B cell (primary cell): ENCODE measurements around the gene DNAJC1.
"Not testable (repeated sequence)": the region's sequence is repeated elsewhere in the genome, so short reads cannot be mapped to it uniquely, and the experiment has no call there.

Experiments used
- EZH2 ChIP-seq: IDR thresholded peaks from 2 replicates; pipeline ENCODE4 v1.6.1; 2012; ENCODE audit warnings: borderline replicate concordance, low read depth, mild to moderate bottlenecking, moderate library complexity, low read length; ENCODE audit not compliant: insufficient read depth, poor library complexity, severe bottlenecking
- TF ChIP-seq, protein P1 (sequence below): fragments of 200-600 bp; IDR thresholded peaks from one replicate; pipeline ENCODE4 v1.8.0; 2022; ENCODE audit warnings: antibody characterized with exemption, mild to moderate bottlenecking

- TF ChIP-seq, protein P1, sequence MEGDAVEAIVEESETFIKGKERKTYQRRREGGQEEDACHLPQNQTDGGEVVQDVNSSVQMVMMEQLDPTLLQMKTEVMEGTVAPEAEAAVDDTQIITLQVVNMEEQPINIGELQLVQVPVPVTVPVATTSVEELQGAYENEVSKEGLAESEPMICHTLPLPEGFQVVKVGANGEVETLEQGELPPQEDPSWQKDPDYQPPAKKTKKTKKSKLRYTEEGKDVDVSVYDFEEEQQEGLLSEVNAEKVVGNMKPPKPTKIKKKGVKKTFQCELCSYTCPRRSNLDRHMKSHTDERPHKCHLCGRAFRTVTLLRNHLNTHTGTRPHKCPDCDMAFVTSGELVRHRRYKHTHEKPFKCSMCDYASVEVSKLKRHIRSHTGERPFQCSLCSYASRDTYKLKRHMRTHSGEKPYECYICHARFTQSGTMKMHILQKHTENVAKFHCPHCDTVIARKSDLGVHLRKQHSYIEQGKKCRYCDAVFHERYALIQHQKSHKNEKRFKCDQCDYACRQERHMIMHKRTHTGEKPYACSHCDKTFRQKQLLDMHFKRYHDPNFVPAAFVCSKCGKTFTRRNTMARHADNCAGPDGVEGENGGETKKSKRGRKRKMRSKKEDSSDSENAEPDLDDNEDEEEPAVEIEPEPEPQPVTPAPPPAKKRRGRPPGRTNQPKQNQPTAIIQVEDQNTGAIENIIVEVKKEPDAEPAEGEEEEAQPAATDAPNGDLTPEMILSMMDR, result not testable (repeated sequence)
- TF ChIP-seq EZH2, result not testable (repeated sequence)
Observed at GRCh38 chr10:21872771-21873170, 130.8 kb downstream of the DNAJC1 start.
